Stimulated activated CD4-positive, alpha-beta T cell treated with anti-CD3 and anti-CD28 coated beads, Interleukin-15, amount 100 ng/mL, for 1 hour (primary cell): ENCODE data around the gene SHISA6.

Experiments
- DNase-seq, 2 donors: peaks; one replicate each; pipeline ENCODE4 v3.0.0-alpha.2; 2020; ENCODE audit warnings: low read depth in 1 of 2, low spot score in 1 of 2

SHISA6 gene

DNA sequence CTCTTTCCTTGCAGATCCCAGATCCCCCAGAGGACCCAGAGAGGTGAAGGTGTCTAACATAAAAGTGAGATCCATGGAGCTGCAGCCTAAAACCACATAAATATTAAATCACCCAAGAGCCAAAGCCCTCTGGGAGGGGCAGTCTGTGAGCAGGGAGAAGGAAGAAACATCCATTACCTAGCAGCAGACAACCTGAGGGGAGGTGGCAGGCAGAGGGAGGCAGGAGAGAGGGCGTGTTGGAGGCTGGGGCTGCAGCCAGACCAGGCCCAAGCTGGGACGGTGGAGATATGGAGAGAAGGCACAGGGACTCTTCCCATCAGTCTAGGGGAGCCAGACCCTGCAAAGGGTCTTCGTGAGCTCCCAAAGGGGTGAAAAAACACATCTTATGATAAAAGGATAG is 101.1 kb downstream of the SHISA6 start:
- no peak for DNase-seq

DNA sequence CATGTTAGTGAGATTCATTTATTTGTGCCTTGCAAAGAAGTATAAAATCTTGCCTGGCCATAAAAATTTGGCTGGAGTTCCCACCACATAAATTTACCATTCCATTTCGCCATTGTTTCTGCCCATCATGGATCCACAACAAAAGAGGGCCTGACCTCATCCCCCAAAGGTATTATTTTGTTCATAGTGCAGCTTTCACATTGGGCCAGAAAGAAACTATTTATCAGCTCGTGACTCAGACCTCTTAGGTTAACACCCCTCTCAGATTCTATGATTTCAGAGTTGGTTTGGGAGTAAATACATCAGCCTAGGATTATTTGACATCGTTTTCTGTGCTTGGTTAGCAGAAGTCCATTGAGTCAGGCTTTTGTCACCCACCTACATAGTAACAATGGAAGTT is 108.1 kb downstream of the SHISA6 start:
- no peak for DNase-seq

GRCh38 chr17:11351479-11351878 is 110.5 kb downstream of the SHISA6 start:
- DNase-seq, result no peak

DNA sequence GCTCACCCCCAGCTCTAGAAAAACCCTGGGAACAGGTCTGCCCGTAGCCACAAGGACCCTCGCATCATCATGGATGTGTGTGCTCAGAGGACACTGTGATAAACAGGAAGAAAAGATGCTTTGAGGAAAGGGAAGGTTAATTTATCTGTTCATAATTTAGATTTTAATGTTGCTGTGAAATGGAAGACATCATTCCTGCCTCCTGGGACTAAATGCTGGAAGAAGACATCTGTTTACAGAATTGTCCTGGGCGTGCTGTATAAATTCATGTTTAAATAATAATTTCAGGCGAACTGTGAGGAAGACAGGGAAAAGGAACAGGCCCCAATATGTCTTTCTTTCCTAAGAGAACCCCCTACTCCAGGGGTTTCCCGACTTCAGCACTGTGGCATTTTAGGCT is 112.6 kb downstream of the SHISA6 start:
- no peak for DNase-seq

DNA sequence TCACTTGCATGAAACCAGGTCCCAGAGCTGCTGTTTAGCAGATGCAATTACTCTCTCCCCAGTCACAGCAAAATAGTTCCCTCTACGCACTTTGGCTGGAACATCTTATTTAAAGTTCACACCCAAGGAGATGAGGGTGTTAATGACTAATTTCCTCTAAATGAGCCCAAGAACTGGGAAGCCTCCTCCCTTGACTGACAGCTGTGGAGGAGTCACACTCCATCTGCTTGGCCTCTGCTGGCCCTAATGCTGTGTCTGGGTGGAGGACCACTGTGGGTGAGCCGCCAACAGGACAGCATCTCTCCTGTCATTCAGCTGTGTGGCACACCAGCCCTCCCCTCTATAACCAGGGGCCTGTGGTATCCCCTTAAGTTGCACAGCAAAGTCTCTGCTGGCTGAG is 115.4 kb downstream of the SHISA6 start:
- no peak for DNase-seq

- no peak for DNase-seq
Observed at GRCh38 chr17:11363565-11364117, 122.6 kb downstream of the SHISA6 start.

- no peak for DNase-seq
Observed at GRCh38 chr17:11366272-11366850, 125.3 kb downstream of the SHISA6 start.

- DNase-seq, result no peak
Observed at GRCh38 chr17:11369575-11369974, 128.6 kb downstream of the SHISA6 start.

DNA sequence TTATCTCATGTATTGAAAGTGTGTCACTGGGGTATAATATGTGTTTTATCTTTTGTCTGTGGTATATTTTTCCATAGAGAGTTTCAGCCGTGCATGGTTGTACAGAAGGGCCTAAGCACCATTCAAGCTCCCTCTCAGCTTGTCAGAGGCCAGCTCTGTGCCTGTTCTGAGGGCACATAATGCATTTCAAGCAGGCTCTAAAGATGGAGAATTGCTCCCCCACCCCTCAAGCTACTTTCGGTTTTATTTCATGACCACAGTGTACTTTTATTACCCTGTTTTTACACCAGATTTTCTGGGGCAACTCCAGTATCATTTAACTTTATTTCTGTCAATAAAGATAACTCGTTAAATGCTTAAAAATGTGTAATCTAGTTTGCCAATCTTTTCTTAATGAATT is 131.7 kb downstream of the SHISA6 start:
- no peak for DNase-seq

DNA sequence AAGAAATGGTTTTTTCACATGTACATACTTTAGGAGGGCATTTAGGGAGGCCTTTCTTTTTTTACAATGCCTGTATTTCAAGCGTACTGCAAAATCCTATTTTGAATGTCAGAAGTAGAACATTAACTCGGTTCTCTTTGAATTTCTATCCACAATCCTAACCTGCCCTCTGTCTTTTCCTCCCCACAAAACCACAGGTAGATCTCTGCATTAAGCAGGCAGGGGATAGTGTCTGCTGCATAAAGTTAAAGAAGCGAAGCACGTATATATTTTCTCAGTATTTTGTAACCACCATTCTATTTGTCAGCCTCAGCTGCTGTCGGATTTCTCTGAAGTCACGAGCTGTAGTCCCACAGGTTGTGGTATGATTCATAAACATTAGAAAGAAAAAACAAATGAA is 137.5 kb downstream of the SHISA6 start:
- DNase-seq, result no peak

- no peak for DNase-seq
Observed at GRCh38 chr17:11380761-11381160, 139.7 kb downstream of the SHISA6 start.

DNA sequence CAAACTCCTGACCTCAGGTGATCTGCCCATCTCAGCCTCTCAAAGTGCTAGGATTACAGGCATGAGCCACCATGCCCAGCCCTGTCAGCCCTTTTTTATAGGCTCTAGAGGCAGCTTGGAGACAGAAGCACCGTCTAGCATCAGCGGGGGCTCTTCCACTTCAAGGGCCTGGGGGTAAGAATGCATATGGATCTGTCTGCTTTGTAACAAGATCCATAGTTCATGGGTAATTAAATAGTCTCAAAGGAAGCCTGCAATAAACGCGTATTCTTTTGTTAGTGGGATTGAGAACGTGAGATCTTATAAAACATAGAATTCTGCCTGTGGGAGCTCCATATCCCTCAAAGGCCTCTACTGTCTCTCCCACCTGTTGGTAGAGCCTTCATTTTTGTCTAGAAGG is 142.1 kb downstream of the SHISA6 start:
- DNase-seq, result no peak

- DNase-seq, result no peak
Observed at GRCh38 chr17:11384131-11384530, 143.1 kb downstream of the SHISA6 start.

- no peak for DNase-seq
Observed at GRCh38 chr17:11387610-11388009, 146.6 kb downstream of the SHISA6 start.

DNA sequence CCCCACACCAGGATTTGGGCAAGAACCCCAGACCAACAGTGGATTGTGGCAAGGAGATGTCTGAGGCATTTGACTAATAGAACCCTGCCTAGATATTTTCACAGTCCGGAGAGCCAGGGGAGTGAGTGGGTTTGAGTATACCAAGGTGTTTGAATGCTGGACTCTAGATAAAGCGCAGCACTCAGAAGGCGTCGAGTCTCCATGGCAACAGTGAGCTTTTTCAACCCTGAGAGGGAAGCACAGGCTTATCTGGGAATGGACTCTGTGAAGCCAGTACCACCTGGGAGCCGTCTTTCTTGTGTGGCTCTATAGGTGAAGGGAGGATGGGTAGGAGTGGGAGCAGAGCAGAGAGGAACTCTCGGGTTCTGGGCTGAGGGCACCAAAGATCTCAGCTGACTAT is 147.0 kb downstream of the SHISA6 start:
- DNase-seq, result no peak

DNA sequence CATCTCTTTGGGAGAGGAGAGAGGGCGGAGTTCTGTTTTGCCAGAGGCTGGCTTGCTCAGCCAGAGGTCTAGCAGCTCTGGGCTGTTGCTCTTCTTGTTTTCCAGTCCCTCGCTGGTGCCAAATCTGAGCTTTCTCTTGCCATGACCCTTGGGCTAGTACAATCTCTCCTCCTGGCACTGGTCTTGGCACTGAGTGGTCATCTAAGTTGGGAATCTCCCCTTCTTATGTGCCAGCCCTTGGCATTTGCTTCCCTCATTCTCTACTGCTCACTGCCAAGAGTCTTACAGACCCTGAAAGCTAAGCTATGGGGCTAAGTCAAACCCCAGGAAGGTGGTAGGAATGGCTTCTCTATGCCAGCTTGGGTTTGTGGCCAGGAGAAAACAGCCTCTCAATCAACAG is 148.6 kb downstream of the SHISA6 start:
- no peak for DNase-seq

GRCh38 chr17:11391134-11391533 is 150.1 kb downstream of the SHISA6 start:
- DNase-seq, result no peak

DNA sequence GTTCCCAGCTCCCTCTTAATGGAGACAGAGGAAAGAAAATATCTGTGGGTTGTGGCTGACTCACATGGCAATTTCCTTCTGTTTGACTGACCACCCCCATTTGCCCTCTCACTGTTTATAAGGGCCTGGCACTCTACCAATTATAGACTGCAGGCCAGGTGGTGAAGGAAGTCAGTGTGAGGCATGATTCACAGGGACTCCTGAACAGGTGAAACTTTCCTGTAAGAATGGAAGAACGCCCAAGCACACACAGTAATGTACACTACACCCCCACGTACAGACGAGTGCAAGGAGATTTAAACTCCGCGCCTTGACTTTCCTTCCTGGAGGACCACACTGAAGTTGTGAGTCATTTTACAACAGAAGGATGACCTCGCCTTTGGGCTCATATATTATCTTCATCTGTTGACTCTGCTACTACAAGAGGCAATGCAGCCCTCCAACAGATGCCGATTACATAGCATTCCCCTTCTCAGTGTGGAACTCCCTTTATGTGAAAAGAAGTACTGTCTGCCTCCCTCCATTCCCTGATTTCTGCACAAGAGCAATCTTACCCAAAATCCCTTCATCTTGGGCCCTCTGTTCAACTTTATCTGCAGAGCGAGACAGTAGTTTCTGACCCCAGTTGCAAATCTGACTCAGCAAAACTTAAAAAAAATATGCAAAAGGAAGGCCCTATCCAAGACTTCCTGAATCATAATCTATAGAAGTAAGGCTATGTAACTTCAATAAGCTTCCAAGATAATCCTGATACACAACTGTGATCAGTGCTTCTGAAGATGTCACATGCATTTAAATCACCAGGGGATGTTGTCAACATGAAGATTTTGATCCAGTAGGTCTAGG is 163.6 kb downstream of the SHISA6 start:
- no peak for DNase-seq

- DNase-seq, result no peak
Observed at GRCh38 chr17:11406716-11407115, 165.7 kb downstream of the SHISA6 start.

DNA sequence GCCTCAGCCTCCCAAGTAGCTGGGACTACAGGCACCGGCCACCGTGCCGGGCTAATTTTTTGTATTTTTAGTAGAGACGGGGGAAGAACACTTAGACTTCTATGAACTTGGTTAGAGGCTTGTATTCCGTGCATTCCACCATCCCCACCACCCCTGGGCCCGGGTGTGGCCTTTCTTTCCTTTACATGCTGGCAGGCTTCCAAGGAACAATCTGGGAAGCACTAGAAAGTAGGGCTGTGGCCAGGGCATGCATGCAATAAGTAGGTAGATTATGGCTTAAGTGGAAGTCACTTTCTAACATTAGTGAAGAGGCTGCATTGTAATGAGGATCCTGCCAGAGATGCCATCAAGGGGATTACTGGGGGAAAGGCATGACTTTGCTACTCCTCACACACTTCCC is 171.6 kb downstream of the SHISA6 start:
- DNase-seq, result no peak

- DNase-seq, result no peak
Observed at GRCh38 chr17:11418342-11418741, 177.3 kb downstream of the SHISA6 start.

- no peak for DNase-seq
Observed at GRCh38 chr17:11430751-11431150, 189.7 kb downstream of the SHISA6 start.

GRCh38 chr17:11438673-11439072 is 197.7 kb downstream of the SHISA6 start:
- DNase-seq, result no peak
